HG02973 (cell line): ENCODE data around the gene CHST11.

Experiments used
- ATAC-seq: cut with Tn5 transposase; IDR thresholded peaks from one replicate; pipeline ENCODE4 v1.9.1; 2021; ENCODE audit warnings: moderate library complexity; ENCODE audit not compliant: unreplicated experiment

The CHST11 gene

GRCh38 chr12:104459368-104459909 lies 2.7 kb downstream of the CHST11 start:
- ATAC-seq, result no peak

- no peak for ATAC-seq
Observed at GRCh38 chr12:104460041-104460719, 3.4 kb downstream of the CHST11 start.

GRCh38 chr12:104460973-104461698 lies 4.4 kb downstream of the CHST11 start:
- no peak for ATAC-seq

- no peak for ATAC-seq
Observed at GRCh38 chr12:104462325-104462724, 5.6 kb downstream of the CHST11 start.

DNA sequence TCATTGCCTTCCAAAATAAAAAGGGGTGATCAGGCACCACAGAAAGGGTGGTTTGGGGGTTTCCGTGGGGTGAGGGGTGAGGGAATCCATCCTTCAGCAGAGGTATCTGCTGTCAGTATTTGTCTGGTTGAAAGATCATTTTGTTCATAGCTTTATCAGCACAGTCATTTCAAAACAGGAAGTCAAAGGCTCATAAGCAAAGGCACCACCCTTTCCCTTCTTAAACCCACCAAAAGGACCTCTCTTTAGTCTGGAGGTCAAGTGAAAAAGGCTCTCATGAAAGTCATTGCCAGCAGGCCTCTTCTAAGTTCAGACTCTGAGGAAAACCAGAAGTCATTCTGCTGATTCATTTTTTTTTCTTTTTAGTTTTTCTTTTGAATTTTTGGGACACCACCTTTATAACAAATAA lies 6.2 kb downstream of the CHST11 start:
- peak; percentile 47 for ATAC-seq

DNA sequence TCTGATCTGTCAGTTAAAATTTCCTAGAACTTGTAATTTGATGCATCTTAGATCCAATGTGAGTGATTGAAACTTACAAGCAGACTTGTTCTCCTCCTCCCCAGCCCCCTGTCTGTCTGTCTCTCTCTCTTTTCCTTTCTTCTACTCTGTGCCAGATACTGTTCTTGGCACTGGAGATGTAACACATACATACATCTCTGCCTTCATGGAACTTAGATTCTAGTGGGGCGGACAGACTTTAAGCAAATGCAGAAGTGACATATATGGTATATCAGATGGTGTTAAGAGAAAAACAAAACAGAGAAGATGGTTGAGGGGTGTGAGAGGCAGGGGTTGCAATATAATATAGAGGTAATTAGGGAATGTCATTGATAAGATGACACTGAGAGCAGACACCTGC lies 6.6 kb downstream of the CHST11 start:
- no peak for ATAC-seq

- ATAC-seq, result no peak
Observed at GRCh38 chr12:104464899-104465298, 8.2 kb downstream of the CHST11 start.

GRCh38 chr12:104466709-104467345 lies 10.1 kb downstream of the CHST11 start:
- ATAC-seq, result no peak

DNA sequence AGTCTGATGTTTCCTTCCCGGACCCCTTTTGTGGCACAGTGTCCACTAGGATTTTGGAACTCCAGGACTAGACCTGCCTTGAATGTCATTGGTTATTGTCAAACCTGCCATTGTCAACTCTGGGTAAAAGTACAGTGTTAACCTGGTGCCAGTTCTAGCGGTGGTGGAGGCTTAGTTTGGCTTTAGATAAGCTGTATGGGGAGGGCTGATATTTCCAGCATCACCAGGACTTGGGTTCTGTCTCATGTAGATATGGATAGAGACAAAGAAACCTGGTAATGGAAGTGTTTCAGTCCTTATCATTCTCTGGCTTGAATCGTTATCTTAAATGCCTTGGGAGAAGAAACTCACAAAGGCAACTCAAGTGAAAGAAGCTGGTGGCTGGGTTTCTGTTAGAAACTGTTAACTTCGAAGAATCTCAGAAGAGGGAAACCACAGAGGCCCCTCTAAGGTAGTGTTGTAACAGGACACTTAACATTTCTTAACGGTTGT lies 10.6 kb downstream of the CHST11 start:
- ATAC-seq, result no peak

DNA sequence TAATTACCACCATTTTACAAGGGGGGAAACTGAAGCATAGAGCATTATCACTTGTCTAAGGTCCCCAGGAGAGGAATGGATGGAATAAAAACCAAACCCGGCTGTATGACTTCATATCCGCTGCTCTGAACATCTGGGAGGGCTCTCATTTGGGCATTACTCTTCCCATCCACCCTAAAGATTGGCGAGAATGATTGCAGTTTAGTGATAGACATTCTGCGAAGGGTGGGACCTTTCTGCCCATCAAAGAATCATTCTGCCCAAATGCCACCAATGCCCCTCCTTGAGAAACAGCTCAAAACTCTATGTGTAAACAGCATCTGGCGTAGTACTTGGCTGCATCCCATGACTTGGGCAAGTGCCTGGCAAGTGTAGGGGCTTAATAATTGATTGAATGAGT lies 11.6 kb downstream of the CHST11 start:
- ATAC-seq, result no peak

DNA sequence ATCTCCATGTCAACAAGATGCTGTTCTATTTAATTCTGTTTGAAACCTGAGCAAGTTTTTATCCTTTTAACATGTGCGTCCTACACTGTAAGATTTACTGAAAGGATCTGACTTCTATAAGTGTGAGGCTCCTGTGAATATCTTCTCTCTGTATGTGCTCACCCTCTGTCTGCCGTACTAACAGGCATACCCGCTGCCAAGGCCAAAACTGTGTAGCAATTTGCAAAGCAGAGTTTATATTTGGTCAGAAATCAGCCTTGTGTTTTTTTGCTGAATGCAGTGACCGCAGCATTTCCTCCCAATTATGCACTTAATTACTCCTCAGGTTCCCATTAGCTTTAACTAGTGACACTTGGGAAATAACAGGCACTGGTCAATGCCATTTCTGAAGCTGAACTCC lies 12.3 kb downstream of the CHST11 start:
- no peak for ATAC-seq

- no peak for ATAC-seq
Observed at GRCh38 chr12:104469523-104469922, 12.8 kb downstream of the CHST11 start.

DNA sequence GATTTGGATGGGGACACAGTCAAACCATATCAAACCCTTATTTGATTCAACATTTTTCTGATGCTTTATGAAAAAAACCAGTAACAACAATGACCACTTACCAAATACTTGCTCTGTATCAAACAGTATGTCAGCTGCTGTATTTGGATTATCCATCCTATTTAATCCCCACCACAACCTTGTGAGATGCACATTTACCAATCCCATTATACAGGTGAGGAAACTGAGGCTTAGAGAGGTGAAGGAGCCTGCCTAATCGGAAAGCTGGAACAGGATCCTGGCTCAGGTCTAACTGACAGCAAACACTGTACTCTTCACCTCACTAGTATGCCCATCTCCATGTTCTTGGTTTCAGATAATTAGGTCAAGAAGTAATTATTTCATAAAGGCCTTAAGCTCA lies 13.8 kb downstream of the CHST11 start:
- ATAC-seq, result no peak

DNA sequence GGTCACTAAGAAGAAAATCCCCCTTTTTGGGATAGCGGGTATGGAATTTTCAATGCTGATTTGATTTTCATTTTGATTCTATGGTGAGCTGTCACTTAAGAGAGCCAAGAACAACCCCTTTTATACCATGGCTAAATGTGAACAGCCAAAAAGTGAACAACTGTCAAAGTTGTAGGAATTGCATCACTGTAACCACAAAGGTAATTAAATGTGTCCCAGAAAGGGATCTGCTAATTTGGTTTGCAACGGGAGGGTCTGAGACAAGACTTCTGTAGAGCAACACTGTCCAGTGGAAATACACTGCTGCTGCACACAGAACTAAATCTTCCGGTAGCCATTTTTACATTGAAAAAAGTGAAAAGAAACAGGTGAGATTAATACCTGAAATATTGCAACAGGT lies 14.6 kb downstream of the CHST11 start:
- ATAC-seq, result no peak

DNA sequence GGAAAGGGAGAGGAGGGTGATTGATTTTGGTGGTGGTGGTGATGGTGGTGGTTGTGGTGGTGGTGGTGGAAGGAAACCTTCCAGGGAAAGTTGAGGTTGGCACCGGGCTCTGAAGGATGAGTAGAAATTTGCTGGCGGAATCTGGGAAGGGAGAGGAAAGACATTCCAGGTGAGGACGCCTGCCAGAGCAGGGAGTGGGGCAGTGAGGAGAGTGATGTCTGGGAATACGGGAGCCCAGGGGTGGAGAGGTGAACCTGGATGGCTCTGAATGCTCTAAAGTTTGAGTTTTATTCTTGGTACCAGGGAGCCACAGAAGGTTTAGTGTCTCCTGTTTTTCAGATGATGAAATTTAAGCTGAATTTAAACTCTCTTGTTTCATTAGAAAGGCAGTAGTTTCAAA lies 16.0 kb downstream of the CHST11 start:
- ATAC-seq, result no peak

- peak; percentile 50 for ATAC-seq
Observed at GRCh38 chr12:104473374-104473983, 16.7 kb downstream of the CHST11 start.

GRCh38 chr12:104475271-104475670 lies 18.5 kb downstream of the CHST11 start:
- no peak for ATAC-seq

GRCh38 chr12:104477510-104478390 lies 21.0 kb downstream of the CHST11 start:
- no peak for ATAC-seq

DNA sequence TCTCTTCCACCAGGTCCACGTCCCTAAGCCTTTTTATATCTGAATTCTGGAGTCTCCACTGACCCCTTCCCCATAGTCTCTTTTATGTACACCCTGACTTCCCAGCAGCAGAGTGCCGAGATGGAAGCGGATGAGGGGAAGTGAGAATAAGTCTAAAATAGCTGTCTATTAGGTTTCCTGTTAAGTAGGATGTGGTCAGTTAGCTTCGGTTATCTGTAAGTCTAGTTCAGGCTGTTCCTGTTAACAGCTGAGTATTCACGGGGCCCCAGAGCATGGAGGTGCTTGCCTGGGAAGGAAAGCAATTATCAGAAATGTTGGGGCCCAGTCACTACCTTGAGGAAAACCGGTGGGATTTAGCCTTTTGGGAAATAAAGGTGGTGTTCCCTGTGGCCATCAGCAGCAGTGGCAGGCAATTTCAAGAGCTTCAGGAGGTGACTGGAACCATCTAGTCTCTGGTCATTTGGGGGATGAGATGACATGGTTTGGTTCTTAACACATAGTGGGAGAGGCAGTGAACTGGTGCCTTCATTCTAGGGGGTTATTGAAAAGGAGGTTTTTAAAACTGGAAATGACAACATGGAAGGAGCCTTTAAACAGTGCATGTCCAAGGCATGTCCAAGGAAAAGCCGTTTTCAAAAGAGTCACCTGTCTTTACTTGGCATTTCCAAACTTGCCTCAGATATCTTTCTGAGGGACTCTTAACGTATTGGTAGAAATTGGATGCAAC lies 21.8 kb downstream of the CHST11 start:
- ATAC-seq, result peak; percentile 80
